Mesenchymal stem cell (in vitro differentiated cells and primary cell): ENCODE results near the gene XPR1.

ENCODE experiments used
- DNase-seq: peaks from one replicate; pipeline ENCODE4 v3.0.0-alpha.2; 2013
- H2AFZ ChIP-seq: one replicate; pipeline ENCODE4 v1.6.1; 2013; ENCODE audit warnings: low read depth, mild to moderate bottlenecking, control low read depth, inconsistent platforms, low read length, moderate library complexity
- H2AK5ac ChIP-seq: 2 replicates; pipeline ENCODE4 v1.6.1; 2013; ENCODE audit warnings: low read length, moderate library complexity, mild to moderate bottlenecking, inconsistent platforms; ENCODE audit not compliant: severe bottlenecking
- H2BK120ac ChIP-seq: one replicate; pipeline ENCODE4 v1.6.1; 2013; ENCODE audit warnings: low read depth, mild to moderate bottlenecking, inconsistent platforms, low read length, moderate library complexity
- H2BK12ac ChIP-seq, 2 experiments: one replicate each; pipeline ENCODE4 v1.6.1; 2013; ENCODE audit warnings: inconsistent platforms in 2 of 2, low read length in 2 of 2, mild to moderate bottlenecking in 2 of 2, moderate library complexity in 2 of 2, control low read depth in 1 of 2
- H2BK15ac ChIP-seq: one replicate; pipeline ENCODE4 v1.6.1; 2013; ENCODE audit warnings: mild to moderate bottlenecking, low read depth, inconsistent platforms; ENCODE audit not compliant: poor library complexity, severe bottlenecking
- H2BK5ac ChIP-seq: 2 replicates; pipeline ENCODE4 v1.6.1; 2013; ENCODE audit warnings: low read depth, mild to moderate bottlenecking, low read length, control low read depth, inconsistent platforms; ENCODE audit not compliant: poor library complexity, severe bottlenecking
- H3K14ac ChIP-seq, 2 experiments: one replicate each; pipeline ENCODE4 v1.6.1; 2013; ENCODE audit warnings: inconsistent platforms in 2 of 2, low read length in 2 of 2, control low read depth in 1 of 2, mild to moderate bottlenecking in 1 of 2, moderate library complexity in 1 of 2
- H3K18ac ChIP-seq, 2 experiments: one replicate each; pipeline ENCODE4 v1.6.1; 2013; ENCODE audit warnings: inconsistent platforms in 2 of 2, low read length in 2 of 2, control low read depth in 1 of 2, low read depth in 1 of 2, mild to moderate bottlenecking in 1 of 2
- H3K23ac ChIP-seq, 2 experiments: one replicate each; pipeline ENCODE4 v1.6.1; 2013; ENCODE audit warnings: inconsistent platforms in 2 of 2, low read length in 2 of 2, mild to moderate bottlenecking in 2 of 2, moderate library complexity in 2 of 2, control low read depth in 1 of 2
- H3K27ac ChIP-seq: 2 replicates; pipeline ENCODE4 v1.5.1; 2013; ENCODE audit warnings: mild to moderate bottlenecking, moderate library complexity, low read length, control low read depth, inconsistent platforms; ENCODE audit not compliant: poor library complexity, severe bottlenecking
- H3K27me3 ChIP-seq, 2 experiments: 2 replicates each; pipeline versions ENCODE4 v1.6.1 to v1.7.0; 2013; ENCODE audit warnings: low read length in 2 of 2, mild to moderate bottlenecking in 2 of 2, moderate library complexity in 2 of 2, control low read depth in 1 of 2, inconsistent platforms in 1 of 2; ENCODE audit not compliant: control insufficient read depth in 1 of 2, insufficient read depth in 1 of 2
- H3K36me3 ChIP-seq, 2 experiments: 2 replicates each; pipeline versions ENCODE4 v1.6.1 to v1.7.0; 2013; ENCODE audit warnings: low read length in 2 of 2, control low read depth in 1 of 2, inconsistent platforms in 1 of 2, low read depth in 1 of 2, mild to moderate bottlenecking in 1 of 2; ENCODE audit not compliant: insufficient read depth in 2 of 2, control insufficient read depth in 1 of 2
- H3K4ac ChIP-seq, 2 experiments: one replicate each; pipeline ENCODE4 v1.6.1; 2013; ENCODE audit warnings: inconsistent platforms in 2 of 2, low read length in 2 of 2, mild to moderate bottlenecking in 2 of 2, moderate library complexity in 2 of 2, control low read depth in 1 of 2, low read depth in 1 of 2
- H3K4me1 ChIP-seq: 2 replicates; pipeline ENCODE4 v1.6.1; 2013; ENCODE audit warnings: low read depth, low read length, control low read depth; ENCODE audit not compliant: control insufficient read depth, insufficient read depth
- H3K4me2 ChIP-seq: 2 replicates; pipeline ENCODE4 v1.6.1; 2013; ENCODE audit warnings: low read length, mild to moderate bottlenecking, inconsistent platforms; ENCODE audit not compliant: poor library complexity, severe bottlenecking
- H3K4me3 ChIP-seq, 2 experiments: 2 replicates each; pipeline versions ENCODE4 v1.5.1 to v1.7.0; 2013; ENCODE audit warnings: low read length in 2 of 2, mild to moderate bottlenecking in 2 of 2, control low read depth in 1 of 2, low read depth in 1 of 2; ENCODE audit not compliant: insufficient read depth in 1 of 2
- H3K79me1 ChIP-seq: replicated peaks from 2 replicates; pipeline ENCODE4 v1.6.1; 2013; ENCODE audit warnings: mild to moderate bottlenecking, control low read depth, low read length, inconsistent platforms; ENCODE audit not compliant: poor library complexity, severe bottlenecking
- H3K9ac ChIP-seq: 2 replicates; pipeline ENCODE4 v1.7.0; 2013; ENCODE audit warnings: mild to moderate bottlenecking, low read length, moderate library complexity
- H3K9me3 ChIP-seq: 2 replicates; pipeline ENCODE4 v1.7.0; 2013; ENCODE audit warnings: mild to moderate bottlenecking, low read length; ENCODE audit not compliant: control insufficient read depth
- H4K8ac ChIP-seq: one replicate; pipeline ENCODE4 v1.6.1; 2013; ENCODE audit warnings: inconsistent platforms, mild to moderate bottlenecking, low read length, moderate library complexity
- H4K91ac ChIP-seq: one replicate; pipeline ENCODE4 v1.6.1; 2013; ENCODE audit warnings: mild to moderate bottlenecking, low read length, inconsistent platforms
- WGBS: methylation state at CpG from one replicate; pipeline ENCODE4 v1.1.7; 2013; ENCODE audit warnings: mixed read lengths; 5-methylcytosine and 5-hydroxymethylcytosine counted together

The XPR1 gene

GRCh38 chr1:180924939-180925338 is 293.1 kb downstream of the XPR1 start:
- H3K4me1 ChIP-seq, result peaks cover 53% of the 10 kb centered on the region
- no peak overlapping the region for H3K4ac ChIP-seq
- H3K23ac ChIP-seq, result no peak overlapping the region
- WGBS, result 99% methylated on average over 2 of the region's 2 CpGs
- H3K27me3 ChIP-seq, result peaks cover 0 to 8% of the 10 kb centered on the region in 2 experiments
- H3K79me1 ChIP-seq, result no peaks in the 10 kb centered on the region
- H3K14ac ChIP-seq, result no peak overlapping the region
- no peak overlapping the region for H4K8ac ChIP-seq
- H4K91ac ChIP-seq, result no peak overlapping the region
- H3K18ac ChIP-seq, result no peak overlapping the region
- no peak overlapping the region for H2BK120ac ChIP-seq
- DNase-seq, result no peak
- H2AFZ ChIP-seq, result no peak overlapping the region
- no peak overlapping the region for H2AK5ac ChIP-seq
- no peak overlapping the region for H2BK12ac ChIP-seq
- H3K4me3 ChIP-seq, result no peak overlapping the region
- no peak overlapping the region for H3K4me2 ChIP-seq
- no peak overlapping the region for H2BK15ac ChIP-seq
- peaks cover 2 to 18% of the 10 kb centered on the region in 2 experiments for H3K36me3 ChIP-seq
- H3K27ac ChIP-seq, result no peak overlapping the region
- H3K9me3 ChIP-seq, result no peaks in the 10 kb centered on the region
- no peak overlapping the region for H3K9ac ChIP-seq
- H2BK5ac ChIP-seq, result no peak overlapping the region

GRCh38 chr1:180925471-180926051 is 293.7 kb downstream of the XPR1 start:
- no peak overlapping the region for H3K4ac ChIP-seq
- no peak overlapping the region for H3K9ac ChIP-seq
- no peak overlapping the region for H2BK15ac ChIP-seq
- H3K27ac ChIP-seq, result no peak overlapping the region
- H2AFZ ChIP-seq, result no peak overlapping the region
- H3K4me1 ChIP-seq, result peaks cover 53% of the 10 kb centered on the region
- H2AK5ac ChIP-seq, result peak overlapping the region; percentile 50
- H4K8ac ChIP-seq, result no peak overlapping the region
- H3K4me2 ChIP-seq, result no peak overlapping the region
- peaks cover 0 to 8% of the 10 kb centered on the region in 2 experiments for H3K27me3 ChIP-seq
- H2BK120ac ChIP-seq, result no peak overlapping the region
- H2BK5ac ChIP-seq, result no peak overlapping the region
- no peaks in the 10 kb centered on the region for H3K79me1 ChIP-seq
- H3K18ac ChIP-seq, result no peak overlapping the region
- WGBS, result 74% methylated on average over 7 of the region's 7 CpGs
- no peaks in the 10 kb centered on the region for H3K9me3 ChIP-seq
- peaks cover 2 to 21% of the 10 kb centered on the region in 2 experiments for H3K36me3 ChIP-seq
- H4K91ac ChIP-seq, result no peak overlapping the region
- H3K23ac ChIP-seq, result no peak overlapping the region
- no peak overlapping the region for H2BK12ac ChIP-seq
- no peak overlapping the region for H3K14ac ChIP-seq
- H3K4me3 ChIP-seq, result no peak overlapping the region
- DNase-seq, result no peak

- no peak overlapping the region for H4K8ac ChIP-seq
- no peak overlapping the region for H2BK120ac ChIP-seq
- no peak overlapping the region for H4K91ac ChIP-seq
- H2BK15ac ChIP-seq, result no peak overlapping the region
- H3K4ac ChIP-seq, result no peak overlapping the region
- peaks cover 2 to 27% of the 10 kb centered on the region in 2 experiments for H3K36me3 ChIP-seq
- peak overlapping the region in 1 of 2 experiments; percentile 69 for H3K14ac ChIP-seq
- DNase-seq, result peak; percentile 26
- peak overlapping the region in 1 of 2 experiments; percentile 59 for H2BK12ac ChIP-seq
- peaks cover 53% of the 10 kb centered on the region for H3K4me1 ChIP-seq
- H3K9ac ChIP-seq, result peak overlapping the region; percentile 44
- no peak overlapping the region for H2AFZ ChIP-seq
- no peak overlapping the region for H3K4me3 ChIP-seq
- no peak overlapping the region for H3K23ac ChIP-seq
- H3K27ac ChIP-seq, result peak overlapping the region; percentile 27
- 51% methylated on average over 14 of the region's 14 CpGs for WGBS
- peak overlapping the region; percentile 17 for H2AK5ac ChIP-seq
- no peak overlapping the region for H2BK5ac ChIP-seq
- H3K4me2 ChIP-seq, result peak overlapping the region; percentile 8
- peak overlapping the region in 1 of 2 experiments; percentile 46 for H3K18ac ChIP-seq
- H3K9me3 ChIP-seq, result no peaks in the 10 kb centered on the region
- no peaks in the 10 kb centered on the region for H3K79me1 ChIP-seq
- peaks cover 0 to 8% of the 10 kb centered on the region in 2 experiments for H3K27me3 ChIP-seq
These were observed 294.6 kb downstream of the XPR1 start for GRCh38 chr1:180926164-180926981.

GRCh38 chr1:180927348-180927747 is 295.5 kb downstream of the XPR1 start:
- peaks cover 48% of the 10 kb centered on the region for H3K4me1 ChIP-seq
- no peak overlapping the region for H4K8ac ChIP-seq
- peaks cover 2 to 28% of the 10 kb centered on the region in 2 experiments for H3K36me3 ChIP-seq
- no peak overlapping the region for H3K14ac ChIP-seq
- H3K4me2 ChIP-seq, result no peak overlapping the region
- H2BK5ac ChIP-seq, result no peak overlapping the region
- no peak overlapping the region for H2AFZ ChIP-seq
- no peak overlapping the region for H3K4me3 ChIP-seq
- H3K9me3 ChIP-seq, result no peaks in the 10 kb centered on the region
- no peak overlapping the region for H3K23ac ChIP-seq
- peaks cover 0 to 8% of the 10 kb centered on the region in 2 experiments for H3K27me3 ChIP-seq
- no peak overlapping the region for H3K27ac ChIP-seq
- no peak overlapping the region for H3K4ac ChIP-seq
- H2BK12ac ChIP-seq, result no peak overlapping the region
- no peak overlapping the region for H2BK120ac ChIP-seq
- H3K79me1 ChIP-seq, result no peaks in the 10 kb centered on the region
- 90% methylated on average over 13 of the region's 13 CpGs for WGBS
- no peak overlapping the region for H2BK15ac ChIP-seq
- H2AK5ac ChIP-seq, result no peak overlapping the region
- no peak overlapping the region for H3K9ac ChIP-seq
- H3K18ac ChIP-seq, result no peak overlapping the region
- no peak for DNase-seq
- no peak overlapping the region for H4K91ac ChIP-seq
